ENCODE data around the gene HBEGF.

HBEGF gene

GRCh38 chr5:140346348-140347221, at the start of gene HBEGF:
HBEGF (minus strand) TSS chr5:140346603; CDS start chr5:140346328, 275 bp downstream.
- peak; percentile 84 for DNase-seq (ENCODE audit: low spot score)
- in situ Hi-C loops (cut with MboI; ENCODE audit: low sequenced_read_pairs, unreplicated experiment), result no loop called here
- TF ChIP-seq CTCF (IDR thresholded peaks at IDR 0.05; ENCODE audit: borderline replicate concordance, control extremely low read depth, extremely low read depth, insufficient read depth, missing control alignments), result peak; percentile 21

- no peak for TF ChIP-seq CTCF (IDR thresholded peaks at IDR 0.05; ENCODE audit: borderline replicate concordance, control extremely low read depth, extremely low read depth, insufficient read depth, missing control alignments)
- no peak for DNase-seq (ENCODE audit: low spot score)
- in situ Hi-C loops (cut with MboI; ENCODE audit: low sequenced_read_pairs, unreplicated experiment), result no loop called here
These were observed 47.3 kb upstream of the HBEGF start for GRCh38 chr5:140393738-140394137.

- no peak for TF ChIP-seq CTCF (IDR thresholded peaks at IDR 0.05; ENCODE audit: borderline replicate concordance, control extremely low read depth, extremely low read depth, insufficient read depth, missing control alignments)
- in situ Hi-C loops (cut with MboI; ENCODE audit: low sequenced_read_pairs, unreplicated experiment), result no loop called here
- DNase-seq (ENCODE audit: low spot score), result no peak
These were observed 45.3 kb upstream of the HBEGF start for GRCh38 chr5:140391732-140392131.

- DNase-seq (ENCODE audit: low spot score), result no peak
- TF ChIP-seq CTCF (IDR thresholded peaks at IDR 0.05; ENCODE audit: borderline replicate concordance, control extremely low read depth, extremely low read depth, insufficient read depth, missing control alignments), result no peak
- in situ Hi-C loops (cut with MboI; ENCODE audit: low sequenced_read_pairs, unreplicated experiment), result no loop called here
These were observed 44.9 kb upstream of the HBEGF start for GRCh38 chr5:140391312-140391711.

- DNase-seq (ENCODE audit: low spot score), result no peak
- no peak for TF ChIP-seq CTCF (IDR thresholded peaks at IDR 0.05; ENCODE audit: borderline replicate concordance, control extremely low read depth, extremely low read depth, insufficient read depth, missing control alignments)
- in situ Hi-C loops (cut with MboI; ENCODE audit: low sequenced_read_pairs, unreplicated experiment), result no loop called here
These were observed 41.6 kb upstream of the HBEGF start for GRCh38 chr5:140388052-140388451.

GRCh38 chr5:140383300-140383699, 36.9 kb upstream of the HBEGF start:
- in situ Hi-C loops (cut with MboI; ENCODE audit: low sequenced_read_pairs, unreplicated experiment), result no loop called here
- TF ChIP-seq CTCF (IDR thresholded peaks at IDR 0.05; ENCODE audit: borderline replicate concordance, control extremely low read depth, extremely low read depth, insufficient read depth, missing control alignments), result no peak
- no peak for DNase-seq (ENCODE audit: low spot score)

All from GM13976 (cell line).